Testis (tissue), 2 donors: ENCODE data around the gene PHF13.

ENCODE experiments used
- CTCF ChIP-seq, 3 experiments: fragments of 450-650 bp in 2 of 3; fragments of 200-600 bp in 1 of 3; sonication (generic) in 1 of 3; IDR thresholded peaks; one replicate each; pipeline ENCODE4 v1.5.1; 2016 to 2019; ENCODE audit warnings: antibody characterized with exemption in 3 of 3, mild to moderate bottlenecking in 2 of 3, moderate library complexity in 1 of 3
- POLR2A ChIP-seq: fragments of 450-650 bp; IDR thresholded peaks from one replicate; pipeline ENCODE4 v1.6.1; 2017; ENCODE audit warnings: antibody characterized with exemption, mild to moderate bottlenecking, moderate library complexity

- TF ChIP-seq CTCF (IDR thresholded peaks at IDR 0.05) (no peak), POLR2A (no peak)
Measured at GRCh38 chr1:6672558-6672957, 59.0 kb downstream of the PHF13 start.
